ENCODE measurements around the gene AK8.

DNA sequence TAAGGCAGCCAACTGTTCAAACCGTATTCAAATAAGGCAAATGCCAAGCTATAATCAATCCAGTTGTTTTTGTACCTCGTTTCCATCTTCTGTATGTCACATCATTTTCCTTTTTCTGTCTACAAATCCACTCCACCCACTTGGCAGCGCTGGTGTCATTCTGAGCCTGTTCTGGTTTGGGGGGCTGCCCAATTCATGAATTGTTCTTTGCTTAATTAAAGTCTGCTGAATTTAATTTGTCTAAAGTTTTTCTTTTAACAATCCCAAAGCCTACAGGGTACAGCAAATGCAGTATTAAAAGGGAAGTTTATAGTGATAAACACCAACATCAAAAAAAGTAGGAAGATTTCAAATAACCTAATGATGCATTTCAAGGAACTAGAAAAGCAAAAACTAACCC is 114.5 kb downstream of the AK8 start:
- TF ChIP-seq, protein P1, sequence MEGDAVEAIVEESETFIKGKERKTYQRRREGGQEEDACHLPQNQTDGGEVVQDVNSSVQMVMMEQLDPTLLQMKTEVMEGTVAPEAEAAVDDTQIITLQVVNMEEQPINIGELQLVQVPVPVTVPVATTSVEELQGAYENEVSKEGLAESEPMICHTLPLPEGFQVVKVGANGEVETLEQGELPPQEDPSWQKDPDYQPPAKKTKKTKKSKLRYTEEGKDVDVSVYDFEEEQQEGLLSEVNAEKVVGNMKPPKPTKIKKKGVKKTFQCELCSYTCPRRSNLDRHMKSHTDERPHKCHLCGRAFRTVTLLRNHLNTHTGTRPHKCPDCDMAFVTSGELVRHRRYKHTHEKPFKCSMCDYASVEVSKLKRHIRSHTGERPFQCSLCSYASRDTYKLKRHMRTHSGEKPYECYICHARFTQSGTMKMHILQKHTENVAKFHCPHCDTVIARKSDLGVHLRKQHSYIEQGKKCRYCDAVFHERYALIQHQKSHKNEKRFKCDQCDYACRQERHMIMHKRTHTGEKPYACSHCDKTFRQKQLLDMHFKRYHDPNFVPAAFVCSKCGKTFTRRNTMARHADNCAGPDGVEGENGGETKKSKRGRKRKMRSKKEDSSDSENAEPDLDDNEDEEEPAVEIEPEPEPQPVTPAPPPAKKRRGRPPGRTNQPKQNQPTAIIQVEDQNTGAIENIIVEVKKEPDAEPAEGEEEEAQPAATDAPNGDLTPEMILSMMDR (IDR thresholded peaks at IDR 0.05; ENCODE audit: low read depth, low read length, missing input control): no peak
- TF ChIP-seq FOXA2 (IDR thresholded peaks at IDR 0.05) (no peak), TAF1 (conservative IDR thresholded peaks at IDR 0.05) (no peak), SP1 (IDR thresholded peaks at IDR 0.05) (no peak), RXRA (IDR thresholded peaks at IDR 0.05) (no peak), YY1 (IDR thresholded peaks at IDR 0.05) (no peak), RAD21 (IDR thresholded peaks at IDR 0.05) (no peak), JUND (IDR thresholded peaks at IDR 0.05) (no peak)
- TF ChIP-seq, protein P2, sequence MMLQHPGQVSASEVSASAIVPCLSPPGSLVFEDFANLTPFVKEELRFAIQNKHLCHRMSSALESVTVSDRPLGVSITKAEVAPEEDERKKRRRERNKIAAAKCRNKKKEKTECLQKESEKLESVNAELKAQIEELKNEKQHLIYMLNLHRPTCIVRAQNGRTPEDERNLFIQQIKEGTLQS (IDR thresholded peaks at IDR 0.05): no peak
- TF ChIP-seq, protein P3, sequence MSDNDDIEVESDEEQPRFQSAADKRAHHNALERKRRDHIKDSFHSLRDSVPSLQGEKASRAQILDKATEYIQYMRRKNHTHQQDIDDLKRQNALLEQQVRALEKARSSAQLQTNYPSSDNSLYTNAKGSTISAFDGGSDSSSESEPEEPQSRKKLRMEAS (IDR thresholded peaks at IDR 0.05): no peak
- TF ChIP-seq, protein P4, sequence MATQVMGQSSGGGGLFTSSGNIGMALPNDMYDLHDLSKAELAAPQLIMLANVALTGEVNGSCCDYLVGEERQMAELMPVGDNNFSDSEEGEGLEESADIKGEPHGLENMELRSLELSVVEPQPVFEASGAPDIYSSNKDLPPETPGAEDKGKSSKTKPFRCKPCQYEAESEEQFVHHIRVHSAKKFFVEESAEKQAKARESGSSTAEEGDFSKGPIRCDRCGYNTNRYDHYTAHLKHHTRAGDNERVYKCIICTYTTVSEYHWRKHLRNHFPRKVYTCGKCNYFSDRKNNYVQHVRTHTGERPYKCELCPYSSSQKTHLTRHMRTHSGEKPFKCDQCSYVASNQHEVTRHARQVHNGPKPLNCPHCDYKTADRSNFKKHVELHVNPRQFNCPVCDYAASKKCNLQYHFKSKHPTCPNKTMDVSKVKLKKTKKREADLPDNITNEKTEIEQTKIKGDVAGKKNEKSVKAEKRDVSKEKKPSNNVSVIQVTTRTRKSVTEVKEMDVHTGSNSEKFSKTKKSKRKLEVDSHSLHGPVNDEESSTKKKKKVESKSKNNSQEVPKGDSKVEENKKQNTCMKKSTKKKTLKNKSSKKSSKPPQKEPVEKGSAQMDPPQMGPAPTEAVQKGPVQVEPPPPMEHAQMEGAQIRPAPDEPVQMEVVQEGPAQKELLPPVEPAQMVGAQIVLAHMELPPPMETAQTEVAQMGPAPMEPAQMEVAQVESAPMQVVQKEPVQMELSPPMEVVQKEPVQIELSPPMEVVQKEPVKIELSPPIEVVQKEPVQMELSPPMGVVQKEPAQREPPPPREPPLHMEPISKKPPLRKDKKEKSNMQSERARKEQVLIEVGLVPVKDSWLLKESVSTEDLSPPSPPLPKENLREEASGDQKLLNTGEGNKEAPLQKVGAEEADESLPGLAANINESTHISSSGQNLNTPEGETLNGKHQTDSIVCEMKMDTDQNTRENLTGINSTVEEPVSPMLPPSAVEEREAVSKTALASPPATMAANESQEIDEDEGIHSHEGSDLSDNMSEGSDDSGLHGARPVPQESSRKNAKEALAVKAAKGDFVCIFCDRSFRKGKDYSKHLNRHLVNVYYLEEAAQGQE (IDR thresholded peaks at IDR 0.05): no peak
- TF ChIP-seq, protein P5, sequence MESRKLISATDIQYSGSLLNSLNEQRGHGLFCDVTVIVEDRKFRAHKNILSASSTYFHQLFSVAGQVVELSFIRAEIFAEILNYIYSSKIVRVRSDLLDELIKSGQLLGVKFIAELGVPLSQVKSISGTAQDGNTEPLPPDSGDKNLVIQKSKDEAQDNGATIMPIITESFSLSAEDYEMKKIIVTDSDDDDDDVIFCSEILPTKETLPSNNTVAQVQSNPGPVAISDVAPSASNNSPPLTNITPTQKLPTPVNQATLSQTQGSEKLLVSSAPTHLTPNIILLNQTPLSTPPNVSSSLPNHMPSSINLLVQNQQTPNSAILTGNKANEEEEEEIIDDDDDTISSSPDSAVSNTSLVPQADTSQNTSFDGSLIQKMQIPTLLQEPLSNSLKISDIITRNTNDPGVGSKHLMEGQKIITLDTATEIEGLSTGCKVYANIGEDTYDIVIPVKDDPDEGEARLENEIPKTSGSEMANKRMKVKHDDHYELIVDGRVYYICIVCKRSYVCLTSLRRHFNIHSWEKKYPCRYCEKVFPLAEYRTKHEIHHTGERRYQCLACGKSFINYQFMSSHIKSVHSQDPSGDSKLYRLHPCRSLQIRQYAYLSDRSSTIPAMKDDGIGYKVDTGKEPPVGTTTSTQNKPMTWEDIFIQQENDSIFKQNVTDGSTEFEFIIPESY (IDR thresholded peaks at IDR 0.05): no peak
